T-helper 9 cell (primary cell): ENCODE data around the gene BCAT1.
"Not testable (repeated sequence)": the region's sequence is repeated elsewhere in the genome, so short reads cannot be mapped to it uniquely, and the experiment has no call there.

Experiments used
- DNase-seq: peaks from one replicate; pipeline ENCODE4 v3.0.0-alpha.2; 2020

Gene BCAT1

DNA sequence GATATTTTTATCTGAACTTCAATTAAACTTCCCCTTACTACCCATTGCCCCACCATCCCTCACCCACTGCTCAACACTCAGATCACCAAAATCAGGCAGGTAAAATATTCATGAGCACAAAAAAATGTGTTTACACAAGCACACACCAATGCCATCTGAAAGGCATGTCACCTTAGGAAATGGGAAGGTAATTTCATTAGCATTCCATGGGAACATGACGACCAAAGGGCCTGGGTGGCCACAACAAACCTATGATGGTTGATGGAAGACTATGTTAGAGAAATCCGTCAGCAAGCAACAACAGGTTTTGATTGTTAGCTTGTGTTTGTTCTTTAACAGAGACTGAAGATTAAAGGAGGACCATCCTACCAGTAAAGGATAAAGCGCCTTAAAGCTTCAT is 97.6 kb downstream of the BCAT1 start:
- no peak for DNase-seq

DNA sequence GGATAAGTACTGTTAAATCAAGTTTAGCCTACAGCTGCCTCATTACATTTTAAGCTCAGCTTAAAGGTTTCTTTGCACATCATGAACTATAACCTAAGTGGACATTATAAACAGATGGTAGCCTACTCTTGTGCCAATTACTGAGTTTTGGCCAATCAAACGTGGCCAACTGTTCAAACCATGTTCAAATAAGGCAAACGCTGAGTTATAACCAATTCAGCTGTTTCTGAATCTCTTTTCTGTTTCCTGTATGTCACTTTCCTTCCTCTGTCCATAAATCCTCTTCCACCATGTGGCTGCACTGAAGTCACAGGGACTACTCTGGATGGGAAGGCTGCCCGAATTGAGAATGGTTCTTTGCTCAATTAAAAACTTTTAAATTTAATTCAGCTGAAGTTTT is 98.4 kb downstream of the BCAT1 start:
- no peak for DNase-seq

GRCh38 chr12:24848941-24849477 is 99.9 kb downstream of the BCAT1 start:
- no peak for DNase-seq

- DNase-seq, result no peak
These were observed 102.2 kb downstream of the BCAT1 start for GRCh38 chr12:24846689-24847088.

- no peak for DNase-seq
These were observed 103.3 kb downstream of the BCAT1 start for GRCh38 chr12:24845615-24846014.

DNA sequence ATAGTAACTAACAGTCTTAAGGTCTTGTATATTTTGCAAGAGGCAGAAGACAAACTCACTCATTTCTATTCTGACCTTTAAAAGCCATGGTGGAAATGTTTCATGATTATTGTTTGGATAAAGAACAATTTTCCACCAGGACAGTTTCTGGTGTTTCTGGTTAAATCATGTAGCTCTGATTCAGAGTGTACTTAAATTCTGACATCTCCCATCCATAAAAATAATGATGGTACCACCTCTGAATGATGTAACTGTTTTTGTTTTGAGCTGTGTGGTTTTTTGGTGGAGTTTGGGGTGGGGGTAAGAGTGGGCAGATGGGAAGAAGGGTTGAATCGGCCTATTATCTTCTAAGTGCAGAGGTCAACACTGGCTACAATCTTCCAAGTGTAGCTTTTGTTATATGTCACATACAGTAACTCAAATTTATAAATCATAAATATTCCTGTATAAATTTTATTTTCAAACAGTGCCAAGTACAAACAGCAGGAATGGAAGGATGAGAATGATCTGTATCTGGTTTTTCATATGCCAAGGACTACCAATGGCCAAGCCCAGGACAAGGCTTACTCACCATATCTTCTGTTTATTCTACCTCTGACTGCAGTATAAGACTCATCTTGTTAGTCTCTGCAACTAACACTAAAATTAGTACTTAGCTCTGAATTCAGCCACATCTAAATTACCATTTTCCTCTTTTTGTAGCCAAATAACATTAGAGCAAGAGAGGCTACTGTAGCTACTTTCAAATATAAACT is 108.7 kb downstream of the BCAT1 start:
- no peak for DNase-seq

DNA sequence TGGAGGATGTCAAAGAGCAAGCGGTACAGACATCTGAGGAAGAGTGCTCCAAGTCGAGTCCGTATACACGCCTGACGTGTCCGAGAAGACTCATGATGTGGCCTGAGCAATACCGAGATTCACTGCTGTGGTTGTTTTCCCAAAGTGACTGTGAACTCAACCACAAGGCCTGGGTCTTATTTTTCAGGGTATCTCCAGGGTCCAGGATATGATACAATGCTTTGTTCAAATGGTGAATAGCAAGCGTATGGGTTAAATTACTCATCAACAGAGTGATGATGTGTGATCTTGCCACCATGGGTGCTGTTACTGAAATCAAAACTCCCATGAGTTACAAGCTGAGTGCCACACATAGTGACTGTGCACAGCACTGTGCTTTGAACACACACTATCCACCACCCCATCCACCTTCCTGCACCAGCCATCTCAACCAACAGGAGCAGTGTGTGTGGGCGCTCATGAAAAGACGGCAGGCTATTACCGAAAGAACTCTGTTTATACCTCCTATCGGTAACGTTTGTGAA is 109.6 kb downstream of the BCAT1 start:
- DNase-seq, result no peak

GRCh38 chr12:24838531-24838950 is 110.4 kb downstream of the BCAT1 start:
- DNase-seq, result no peak

DNA sequence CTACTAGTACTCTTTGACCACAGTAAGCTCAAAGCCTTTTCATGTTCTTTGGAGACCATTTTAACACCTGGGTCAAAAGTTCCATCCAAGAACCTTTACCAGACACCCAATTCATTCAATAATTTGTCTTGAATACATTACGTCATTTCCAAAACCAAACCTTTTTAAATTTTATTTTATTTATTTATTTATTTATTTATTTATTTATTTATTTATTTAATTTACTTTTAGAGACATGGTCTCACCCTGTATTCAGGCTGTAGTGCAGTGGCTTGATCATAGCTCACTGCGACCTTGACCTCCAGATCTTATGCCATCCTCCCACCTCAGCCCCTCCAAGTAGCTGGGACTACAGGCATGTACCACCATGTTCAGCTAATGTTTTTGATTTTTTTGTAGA is 113.5 kb downstream of the BCAT1 start:
- DNase-seq, result no peak

- no peak for DNase-seq
These were observed 115.4 kb downstream of the BCAT1 start for GRCh38 chr12:24833513-24833912.

- no peak for DNase-seq
These were observed 124.9 kb downstream of the BCAT1 start for GRCh38 chr12:24823808-24824515.

DNA sequence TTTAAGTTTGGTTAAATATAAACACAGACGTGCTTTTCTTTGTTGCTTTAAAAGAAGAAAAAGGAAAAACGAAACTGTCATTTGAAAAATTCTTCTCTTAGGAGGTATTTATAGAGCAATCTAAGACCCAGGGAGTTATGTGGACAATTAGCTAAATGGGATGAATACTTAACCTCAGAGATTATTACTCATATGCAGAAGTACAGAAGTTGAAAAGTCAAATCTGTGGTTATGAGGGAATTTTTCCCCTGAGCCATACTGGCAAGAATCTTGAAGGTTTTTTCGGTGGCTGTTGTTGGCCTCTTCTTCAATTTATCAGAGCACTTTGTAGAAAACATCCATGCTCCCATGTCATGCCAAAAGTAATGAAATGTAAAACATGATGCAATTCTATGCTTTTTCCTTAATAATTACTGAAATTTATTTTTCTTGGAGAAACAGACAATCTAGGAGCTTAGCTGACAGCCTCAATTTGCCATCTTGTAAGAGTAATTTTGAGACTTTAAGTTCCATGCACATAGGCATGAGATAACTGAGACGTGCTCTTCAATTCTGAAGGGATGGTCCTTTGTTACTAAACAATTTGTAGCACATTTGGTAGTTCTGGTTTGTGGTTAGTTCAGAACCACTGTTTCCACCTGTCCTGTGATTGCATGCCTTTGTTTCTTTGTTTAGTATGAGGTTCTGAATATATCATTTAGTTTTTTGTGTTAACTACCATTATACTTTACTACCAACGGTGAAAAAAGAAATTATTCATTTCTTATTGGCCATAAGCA is 126.6 kb downstream of the BCAT1 start:
- DNase-seq, result no peak

DNA sequence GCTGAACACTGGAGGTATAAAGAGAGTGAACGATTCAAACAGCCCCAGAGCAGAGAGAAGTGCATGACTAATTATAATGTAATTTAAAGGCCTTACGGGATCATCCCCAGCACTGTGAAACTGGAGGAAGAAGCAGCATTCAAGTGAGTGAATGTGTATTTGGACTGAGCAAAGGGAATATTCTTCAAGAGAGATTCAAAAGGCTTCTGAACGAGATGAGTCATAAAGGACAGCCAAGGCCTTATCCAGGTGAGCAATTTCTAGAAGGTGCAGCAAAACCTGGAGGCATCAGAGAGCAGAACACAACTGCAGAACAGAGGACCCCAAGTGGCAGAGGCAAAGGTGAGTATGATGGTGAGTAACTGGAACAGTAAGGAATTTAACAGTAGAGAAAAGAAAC is 127.2 kb downstream of the BCAT1 start:
- DNase-seq, result no peak

- DNase-seq, result no peak
These were observed 128.0 kb downstream of the BCAT1 start for GRCh38 chr12:24820872-24821271.

DNA sequence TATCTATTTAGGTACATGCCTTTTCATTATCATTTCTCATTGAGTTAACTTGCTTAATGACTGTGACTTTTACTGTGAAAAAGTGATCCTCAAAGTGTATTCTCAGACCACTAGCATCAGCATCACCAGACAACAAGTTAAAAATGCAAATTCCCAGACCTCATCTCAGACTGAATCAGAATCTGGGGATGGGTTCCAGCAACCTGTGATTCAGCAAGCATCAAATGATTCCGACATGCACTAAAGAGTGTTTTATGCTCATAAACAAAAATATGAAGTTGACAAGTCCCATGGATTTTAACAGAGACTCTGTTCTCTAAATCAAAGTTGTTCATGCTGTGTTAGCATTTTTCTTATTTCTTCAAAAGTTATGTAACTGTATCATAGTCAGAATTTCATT is 130.6 kb downstream of the BCAT1 start:
- no peak for DNase-seq

GRCh38 chr12:24815114-24815423 is 133.8 kb downstream of the BCAT1 start:
- DNase-seq, result no peak

DNA sequence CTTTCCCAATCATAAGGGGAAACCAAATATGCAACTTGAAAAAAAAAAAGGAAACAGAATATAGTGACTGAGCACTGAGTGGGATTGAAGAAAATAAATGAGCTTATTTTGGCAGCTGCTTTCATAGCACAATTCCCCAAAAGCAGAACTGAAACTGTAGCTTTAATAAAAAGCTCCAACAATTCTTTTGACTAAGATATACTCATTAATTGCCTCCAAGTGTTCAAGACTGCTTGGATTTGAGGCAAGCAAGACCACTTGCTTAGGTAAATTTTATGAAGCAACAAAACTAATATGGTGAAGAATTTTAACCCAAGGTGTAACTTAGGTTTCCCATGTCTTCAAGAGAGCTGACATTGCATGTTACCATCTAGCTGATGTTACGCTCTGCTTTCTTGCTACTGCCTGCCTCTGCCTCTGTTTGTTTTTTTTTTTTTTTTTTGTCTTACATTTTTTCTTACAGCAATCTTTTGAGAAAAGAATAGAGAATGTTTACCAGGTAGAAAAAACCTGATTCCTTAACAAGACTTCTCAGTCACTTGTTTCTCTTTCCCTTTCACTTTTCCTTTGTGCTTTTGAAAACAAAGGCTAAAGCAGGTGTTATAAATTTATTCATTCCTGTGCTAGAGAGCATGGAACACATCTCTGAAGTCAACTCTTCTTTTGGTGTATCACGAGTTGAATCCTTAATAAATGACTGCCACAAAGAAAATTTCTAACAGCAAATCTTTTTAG is 134.4 kb downstream of the BCAT1 start:
- DNase-seq, result no peak

DNA sequence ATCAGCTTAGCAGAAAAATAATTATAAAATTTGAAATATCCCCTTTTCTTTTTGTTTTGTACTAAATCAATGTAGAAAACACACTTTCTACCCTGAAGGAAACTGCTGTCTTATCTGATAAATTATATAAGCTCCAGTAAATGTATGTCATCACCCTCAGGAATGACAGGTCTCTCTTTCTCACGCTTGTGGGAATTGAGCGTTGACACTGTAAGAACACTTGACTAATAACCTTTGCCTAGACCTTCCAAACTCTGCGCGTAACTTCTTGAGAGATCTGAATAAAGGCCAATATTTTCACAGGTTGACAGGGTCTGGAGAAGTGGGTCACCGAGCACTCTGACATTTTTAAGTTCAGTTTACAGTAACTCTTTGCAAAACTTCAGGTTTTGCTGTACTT is 138.5 kb downstream of the BCAT1 start:
- DNase-seq, result no peak

GRCh38 chr12:24809306-24809705 is 139.6 kb downstream of the BCAT1 start:
- DNase-seq, result not testable (repeated sequence)

DNA sequence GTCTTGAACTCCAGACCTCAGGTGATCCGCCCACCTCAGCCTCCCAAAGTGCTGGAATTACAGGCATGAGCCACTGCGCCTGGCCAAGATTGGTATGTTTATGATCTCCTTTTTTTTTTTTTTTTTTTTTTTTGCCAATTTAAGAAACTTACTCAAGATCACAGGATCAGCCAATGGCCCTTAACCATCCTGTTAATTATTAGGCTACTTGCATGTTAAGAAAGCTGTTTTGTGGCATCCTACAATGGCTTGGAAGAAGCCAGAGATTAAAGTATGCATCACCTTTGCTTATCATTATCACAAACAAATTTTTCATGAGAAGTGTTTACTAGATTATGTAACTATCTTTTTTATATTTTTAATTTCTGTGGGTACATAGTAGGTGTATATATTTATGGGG is 140.2 kb downstream of the BCAT1 start:
- no peak for DNase-seq

DNA sequence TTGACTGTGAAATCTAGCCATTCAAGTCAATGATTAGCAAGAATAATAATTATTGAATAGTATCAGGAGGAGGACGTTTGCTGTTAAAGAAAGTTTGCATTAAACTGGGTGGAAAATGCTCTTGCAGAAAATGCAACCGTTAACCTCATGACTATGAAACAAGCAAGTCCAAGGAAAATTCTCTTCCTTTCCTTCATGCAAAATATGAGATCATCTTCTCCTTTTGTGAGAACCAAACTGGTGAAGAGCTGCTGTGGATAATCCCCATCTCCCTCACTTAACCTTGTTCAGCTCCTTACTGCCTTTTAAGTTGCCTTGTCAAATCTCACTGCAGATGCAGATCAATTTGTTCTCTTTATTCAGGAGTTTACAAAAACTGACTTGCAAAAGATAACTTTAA is 142.5 kb downstream of the BCAT1 start:
- DNase-seq, result no peak

- DNase-seq, result no peak
These were observed 145.3 kb downstream of the BCAT1 start for GRCh38 chr12:24803430-24804245.
